Measurements from ENCODE around the gene MRPL51.

Gene MRPL51

DNA sequence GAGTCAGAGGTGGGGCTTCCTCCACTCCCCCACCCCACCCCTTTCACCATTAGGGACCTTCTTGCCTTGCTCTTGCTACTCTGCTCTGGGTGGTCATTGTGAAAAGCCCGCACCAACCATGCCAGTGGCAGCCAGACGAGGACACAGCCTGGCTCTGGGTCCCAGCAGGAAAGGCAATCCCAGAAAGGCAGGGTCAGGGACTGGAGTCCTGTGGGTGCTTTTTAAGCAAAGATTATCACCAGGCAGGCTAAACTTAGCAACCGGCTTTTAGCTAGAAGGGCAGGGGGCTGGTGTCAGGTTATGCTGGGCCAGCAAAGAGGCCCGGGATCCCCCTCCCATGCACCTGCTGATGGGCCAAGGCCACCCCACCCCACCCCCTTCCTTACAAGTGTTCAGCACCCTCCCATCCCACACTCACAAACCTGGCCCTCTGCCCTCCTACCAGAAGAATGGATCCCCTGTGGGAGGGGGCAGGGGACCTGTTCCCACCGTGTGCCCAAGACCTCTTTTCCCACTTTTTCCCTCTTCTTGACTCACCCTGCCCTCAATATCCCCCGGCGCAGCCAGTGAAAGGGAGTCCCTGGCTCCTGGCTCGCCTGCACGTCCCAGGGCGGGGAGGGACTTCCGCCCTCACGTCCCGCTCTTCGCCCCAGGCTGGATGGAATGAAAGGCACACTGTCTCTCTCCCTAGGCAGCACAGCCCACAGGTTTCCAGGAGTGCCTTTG, 40.0 kb upstream of the MRPL51 start:
- TF ChIP-seq, protein P1, sequence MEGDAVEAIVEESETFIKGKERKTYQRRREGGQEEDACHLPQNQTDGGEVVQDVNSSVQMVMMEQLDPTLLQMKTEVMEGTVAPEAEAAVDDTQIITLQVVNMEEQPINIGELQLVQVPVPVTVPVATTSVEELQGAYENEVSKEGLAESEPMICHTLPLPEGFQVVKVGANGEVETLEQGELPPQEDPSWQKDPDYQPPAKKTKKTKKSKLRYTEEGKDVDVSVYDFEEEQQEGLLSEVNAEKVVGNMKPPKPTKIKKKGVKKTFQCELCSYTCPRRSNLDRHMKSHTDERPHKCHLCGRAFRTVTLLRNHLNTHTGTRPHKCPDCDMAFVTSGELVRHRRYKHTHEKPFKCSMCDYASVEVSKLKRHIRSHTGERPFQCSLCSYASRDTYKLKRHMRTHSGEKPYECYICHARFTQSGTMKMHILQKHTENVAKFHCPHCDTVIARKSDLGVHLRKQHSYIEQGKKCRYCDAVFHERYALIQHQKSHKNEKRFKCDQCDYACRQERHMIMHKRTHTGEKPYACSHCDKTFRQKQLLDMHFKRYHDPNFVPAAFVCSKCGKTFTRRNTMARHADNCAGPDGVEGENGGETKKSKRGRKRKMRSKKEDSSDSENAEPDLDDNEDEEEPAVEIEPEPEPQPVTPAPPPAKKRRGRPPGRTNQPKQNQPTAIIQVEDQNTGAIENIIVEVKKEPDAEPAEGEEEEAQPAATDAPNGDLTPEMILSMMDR (IDR thresholded peaks at IDR 0.05; ENCODE audit: insufficient read depth, low read length, poor library complexity, severe bottlenecking): no peak
- DNase-seq (ENCODE audit: extremely low read depth, insufficient read length): peak; percentile 43
- Histone ChIP-seq H3K27me3 (replicated peaks; ENCODE audit: control insufficient read depth, insufficient read depth, low read length) (no peaks in the 10 kb centered on the region), H3K4me3 (replicated peaks; ENCODE audit: low read depth, low read length) (peak overlapping the region; percentile 97), H3K36me3 (ENCODE audit: control insufficient read depth, insufficient read depth, low read length) (peaks cover 49% of the 10 kb centered on the region)

DNA sequence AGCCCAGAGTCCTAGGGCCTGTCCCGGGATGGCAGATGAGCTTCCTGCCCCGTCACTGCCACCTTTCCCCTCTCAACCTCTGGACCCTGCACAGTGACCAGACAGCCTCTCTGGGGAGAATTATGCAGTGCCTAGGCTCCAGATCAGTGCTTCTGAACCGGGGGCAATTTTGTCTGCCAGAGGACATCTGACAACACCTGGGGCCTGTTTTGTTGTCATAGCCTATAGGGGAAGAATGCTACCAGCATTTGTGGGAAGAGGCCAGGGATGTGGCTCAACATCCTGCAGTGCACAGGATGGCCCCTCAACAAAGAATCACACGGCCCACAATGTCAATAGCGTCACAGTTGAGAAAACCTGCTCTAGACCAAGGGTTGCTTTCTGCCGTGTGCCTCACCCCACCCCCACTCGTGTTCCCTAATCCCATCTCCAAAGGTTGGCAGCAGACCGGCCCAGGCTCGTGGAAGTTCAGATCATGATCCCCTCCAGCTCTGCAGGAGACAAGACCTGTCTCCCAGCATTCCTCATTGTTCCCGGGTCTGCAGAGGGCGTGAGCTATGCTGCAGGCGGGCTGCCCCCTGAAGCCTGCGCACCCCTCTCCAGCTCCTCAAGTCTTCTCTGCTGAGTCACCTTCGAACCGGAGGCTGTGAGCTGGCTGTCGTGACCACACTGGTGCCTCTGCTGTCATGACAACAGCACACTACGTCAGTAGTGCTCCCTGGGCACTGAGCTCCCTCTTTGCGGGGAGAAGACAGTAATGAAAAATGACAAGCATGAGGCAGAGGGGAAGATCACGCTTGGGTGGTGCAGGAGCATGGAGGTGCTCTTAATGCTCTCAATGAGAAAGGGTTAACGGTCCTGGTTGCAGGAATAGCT, 39.2 kb upstream of the MRPL51 start:
- Histone ChIP-seq H3K4me3 (replicated peaks; ENCODE audit: low read depth, low read length) (peak overlapping the region; percentile 97), H3K27me3 (replicated peaks; ENCODE audit: control insufficient read depth, insufficient read depth, low read length) (no peaks in the 10 kb centered on the region), H3K36me3 (ENCODE audit: control insufficient read depth, insufficient read depth, low read length) (peaks cover 50% of the 10 kb centered on the region)
- peak; percentile 74 for DNase-seq (ENCODE audit: extremely low read depth, insufficient read length)
- TF ChIP-seq, protein P1 (IDR thresholded peaks at IDR 0.05; ENCODE audit: insufficient read depth, low read length, poor library complexity, severe bottlenecking): no peak

DNA sequence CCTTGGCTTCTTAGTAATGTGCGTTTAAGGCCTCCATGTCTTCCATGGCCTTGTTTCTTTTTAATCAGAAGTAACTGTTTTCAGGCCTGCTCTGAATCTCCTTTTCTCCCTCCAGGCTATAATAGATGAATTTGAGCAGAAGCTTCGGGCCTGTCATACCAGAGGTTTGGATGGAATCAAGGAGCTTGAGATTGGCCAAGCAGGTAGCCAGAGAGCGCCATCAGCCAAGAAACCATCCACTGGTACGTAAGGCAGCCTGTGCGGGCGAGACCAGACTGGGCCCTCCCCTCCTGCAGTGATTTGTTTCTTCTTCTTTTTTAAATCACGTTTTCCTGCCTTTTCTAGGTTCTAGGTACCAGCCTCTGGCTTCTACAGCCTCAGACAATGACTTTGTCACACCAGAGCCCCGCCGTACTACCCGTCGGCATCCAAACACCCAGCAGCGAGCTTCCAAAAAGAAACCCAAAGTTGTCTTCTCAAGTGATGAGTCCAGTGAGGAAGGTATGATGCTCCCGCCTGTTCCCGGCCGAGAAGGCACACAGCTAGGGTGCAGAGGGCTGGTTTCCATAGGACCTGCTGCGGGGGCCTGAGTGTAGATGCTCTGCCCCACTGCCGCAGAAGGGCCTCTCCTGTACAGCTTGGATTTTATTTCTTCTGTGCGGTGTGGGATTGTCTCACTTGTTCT, 37.7 kb upstream of the MRPL51 start:
- DNase-seq (ENCODE audit: extremely low read depth, insufficient read length): no peak
- H3K4me3 ChIP-seq (replicated peaks; ENCODE audit: low read depth, low read length): no peak overlapping the region
- no peaks in the 10 kb centered on the region for H3K27me3 ChIP-seq (replicated peaks; ENCODE audit: control insufficient read depth, insufficient read depth, low read length)
- H3K36me3 ChIP-seq (ENCODE audit: control insufficient read depth, insufficient read depth, low read length): peaks cover 50% of the 10 kb centered on the region
- TF ChIP-seq, protein P1 (IDR thresholded peaks at IDR 0.05; ENCODE audit: insufficient read depth, low read length, poor library complexity, severe bottlenecking): no peak

DNA sequence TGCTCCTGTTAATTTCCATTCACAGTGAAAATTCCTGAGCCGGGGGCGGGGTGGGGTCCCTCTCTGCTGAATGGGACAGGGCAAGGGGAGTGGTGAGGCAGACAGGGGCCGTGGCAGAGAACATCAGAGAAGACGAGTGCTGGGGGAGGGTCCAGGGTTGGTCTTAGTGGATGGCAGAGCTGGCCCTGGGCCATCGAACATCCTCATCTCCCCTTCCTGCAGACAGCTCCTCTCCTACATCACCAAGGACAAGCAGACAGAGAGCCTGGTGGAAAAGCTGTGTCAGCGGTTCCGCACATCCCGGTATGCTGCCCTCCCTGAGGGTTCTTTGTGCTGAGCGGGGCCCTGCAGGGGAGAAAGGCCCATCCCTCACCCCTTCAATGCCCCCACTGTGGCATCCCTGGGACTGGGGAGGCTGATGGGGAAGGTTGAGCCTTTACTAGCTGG, 36.3 kb upstream of the MRPL51 start:
- no peak overlapping the region for H3K4me3 ChIP-seq (replicated peaks; ENCODE audit: low read depth, low read length)
- TF ChIP-seq, protein P1 (IDR thresholded peaks at IDR 0.05; ENCODE audit: insufficient read depth, low read length, poor library complexity, severe bottlenecking): no peak
- DNase-seq (ENCODE audit: extremely low read depth, insufficient read length): no peak
- H3K36me3 ChIP-seq (ENCODE audit: control insufficient read depth, insufficient read depth, low read length): peaks cover 53% of the 10 kb centered on the region
- H3K27me3 ChIP-seq (replicated peaks; ENCODE audit: control insufficient read depth, insufficient read depth, low read length): no peaks in the 10 kb centered on the region

DNA sequence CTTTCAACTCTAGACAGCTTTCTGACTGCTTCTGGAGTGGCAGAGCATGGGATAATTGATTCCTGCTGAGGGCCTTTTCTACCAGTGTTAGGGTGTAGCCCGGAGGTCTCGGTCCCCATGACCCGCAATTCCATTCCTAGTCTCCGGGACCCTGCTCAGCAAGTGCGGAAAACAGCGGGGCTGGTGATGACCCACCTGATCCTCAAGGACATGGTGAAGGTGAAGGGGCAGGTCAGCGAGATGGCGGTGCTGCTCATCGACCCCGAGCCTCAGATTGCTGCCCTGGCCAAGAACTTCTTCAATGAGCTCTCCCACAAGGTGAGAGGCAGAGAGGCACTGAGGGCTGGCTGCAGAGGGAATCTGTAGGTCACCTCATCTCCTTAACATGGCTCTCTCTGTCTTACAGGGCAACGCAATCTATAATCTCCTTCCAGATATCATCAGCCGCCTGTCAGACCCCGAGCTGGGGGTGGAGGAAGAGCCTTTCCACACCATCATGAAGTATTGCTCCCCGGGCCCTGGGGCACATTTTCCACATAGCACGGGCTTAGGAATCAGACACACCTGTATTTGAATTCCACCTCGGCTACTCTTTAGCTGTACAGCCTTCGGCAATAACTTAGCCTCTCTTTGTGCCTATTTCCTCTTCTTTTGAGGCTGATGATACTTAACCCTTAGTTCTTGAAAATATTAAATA, 35.6 kb upstream of the MRPL51 start:
- DNase-seq (ENCODE audit: extremely low read depth, insufficient read length): no peak
- TF ChIP-seq, protein P1 (IDR thresholded peaks at IDR 0.05; ENCODE audit: insufficient read depth, low read length, poor library complexity, severe bottlenecking): no peak
- Histone ChIP-seq H3K36me3 (ENCODE audit: control insufficient read depth, insufficient read depth, low read length) (peaks cover 55% of the 10 kb centered on the region), H3K4me3 (replicated peaks; ENCODE audit: low read depth, low read length) (no peak overlapping the region), H3K27me3 (replicated peaks; ENCODE audit: control insufficient read depth, insufficient read depth, low read length) (no peaks in the 10 kb centered on the region)
